K562 (cell line): Measurements from ENCODE around the gene ALG1. TPM values are rescaled to one million over a fixed set of nuclear protein-coding genes. Genes with fewer than 3 reads are reported as not detected.

Source experiments
- CBFA2T3 ChIP-seq: fragments of 450-650 bp; IDR thresholded peaks from 2 replicates; pipeline ENCODE4 v1.6.1; 2017
- CEBPZ ChIP-seq: fragments of 150-350 bp; IDR thresholded peaks from 2 replicates; pipeline ENCODE4 v1.6.1; 2014; ENCODE audit warnings: low read depth, mild to moderate bottlenecking, low read length, borderline replicate concordance
- EZH2 ChIP-seq: IDR thresholded peaks from 2 replicates; pipeline ENCODE4 v1.6.1; 2012; ENCODE audit warnings: low read depth, mild to moderate bottlenecking, inconsistent platforms, low read length, borderline replicate concordance
- GATAD2A ChIP-seq: fragments of 450-650 bp; IDR thresholded peaks from 2 replicates; pipeline ENCODE4 v1.6.1; 2017
- HNRNPUL1 ChIP-seq: fragments of 200-400 bp; formaldehyde crosslinking; IDR thresholded peaks from 2 replicates; pipeline ENCODE4 v1.6.1; 2017; ENCODE audit warnings: low read length
- KAT8 ChIP-seq: fragments of 450-650 bp; IDR thresholded peaks from 2 replicates; pipeline ENCODE4 v1.6.1; 2016; ENCODE audit warnings: low read depth, mild to moderate bottlenecking
- KLF16 ChIP-seq: IDR thresholded peaks from 2 replicates; pipeline ENCODE4 v1.6.1; 2016; ENCODE audit warnings: antibody characterized with exemption
- PML ChIP-seq: IDR thresholded peaks from 2 replicates; pipeline ENCODE4 v1.6.1; 2012; ENCODE audit warnings: low read length, inconsistent platforms
- RBM34 ChIP-seq: fragments of 200-400 bp; formaldehyde crosslinking; IDR thresholded peaks from 2 replicates; pipeline ENCODE4 v1.6.1; 2018; ENCODE audit warnings: low read length, borderline replicate concordance; ENCODE audit not compliant: insufficient read depth
- SREBF2 ChIP-seq: sonication (generic); formaldehyde crosslinking; IDR thresholded peaks from 2 replicates; pipeline ENCODE4 v1.4.0; 2020; ENCODE audit warnings: mild to moderate bottlenecking, missing genetic modification reagents
- TBP ChIP-seq: optimal IDR thresholded peaks from 2 replicates; pipeline ENCODE3; 2011; ENCODE audit warnings: low read depth, low read length, improper control_type of control experiment
- USF1 ChIP-seq: sonication (generic); formaldehyde crosslinking; IDR thresholded peaks from 2 replicates; pipeline ENCODE4 v1.9.0; 2022; ENCODE audit warnings: mild to moderate bottlenecking, missing genetic modification reagents
- ZNF134 ChIP-seq: fragments of 250-450 bp; sonication (Bioruptor Pico); conservative IDR thresholded peaks from 2 replicates; pipeline ENCODE4 v1.4.0; 2020
- polyA plus RNA-seq, 8 experiments: library from polyadenylated mRNA; depleted of rRNA in 4 of 8; stranded (reverse) in 5 of 8; unstranded in 3 of 8; fragments of >200 nt; fragmentation: Nextera tagmentation in 2 of 8; fragmentation: Illumina TruSeq in 1 of 8; extraction: Ambion mirVana in 2 of 8; extraction: Trizol in 1 of 8; gene quantifications; 2 replicates each; pipeline versions ENCODE4 v1.2.1 to v1.2.3, GENCODE V29; 2011 to 2014; ENCODE audit warnings: inconsistent platforms in 1 of 8, missing spikeins in 1 of 8
- total RNA-seq, 7 experiments: library from RNA; depleted of rRNA in 6 of 7; stranded (reverse); fragments of >200 nt in 6 of 7; fragmentation: Illumina TruSeq in 2 of 7; extraction: Trizol in 2 of 7; gene quantifications; 2 replicates each; pipeline versions ENCODE4 v1.2.1 to v1.2.3, GENCODE V29; 2011 to 2021; ENCODE audit warnings: low replicate concordance in 1 of 7
- TF ChIP-seq, protein P1 (sequence below): fragments of 450-650 bp; IDR thresholded peaks from 2 replicates; pipeline ENCODE4 v1.6.1; 2017; ENCODE audit warnings: antibody characterized with exemption, mild to moderate bottlenecking
- TF ChIP-seq, protein P2 (sequence below): sonication (generic); formaldehyde crosslinking; IDR thresholded peaks from 2 replicates; pipeline ENCODE4 v1.8.1; 2022; ENCODE audit warnings: missing genetic modification reagents
- TF ChIP-seq, protein P3 (sequence below): fragments of 250-450 bp; sonication (Bioruptor Pico); IDR thresholded peaks from 2 replicates; pipeline ENCODE4 v1.4.0; 2020; ENCODE audit warnings: mild to moderate bottlenecking

ALG1 gene
- total and polyA plus RNA-seq, 9 of the 15 experiments (the other 6 are each of a cell fraction or from before 2014, with no cell fraction given) = 1.1 to 26.4 (median 18.3) TPM

DNA sequence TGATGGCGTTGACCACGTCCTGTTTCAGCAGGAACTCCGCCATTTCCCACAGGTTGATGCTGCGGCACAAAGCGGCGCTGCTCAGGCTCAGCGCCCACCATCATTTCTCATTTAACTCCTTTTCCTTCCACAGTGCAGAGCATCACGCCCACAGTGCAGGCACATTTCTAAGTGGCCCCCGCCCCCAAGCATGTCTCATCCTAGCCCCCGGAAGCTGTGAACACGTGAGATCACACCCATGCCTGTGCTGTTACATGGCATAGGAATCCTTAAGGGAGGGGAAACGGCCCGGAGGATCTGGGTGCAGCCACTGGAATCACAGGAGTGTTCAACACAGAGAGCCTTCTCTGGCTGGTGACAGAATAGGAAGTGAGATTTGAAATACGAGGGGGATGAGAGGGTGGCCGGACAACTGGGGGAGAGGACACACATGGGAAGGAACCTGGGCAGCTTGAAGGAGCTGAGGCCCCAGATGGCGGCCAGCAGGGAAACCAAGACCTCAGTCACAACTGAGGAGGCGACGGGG lies 42.6 kb upstream of the ALG1 start (continued):
- TF ChIP-seq, protein P1, sequence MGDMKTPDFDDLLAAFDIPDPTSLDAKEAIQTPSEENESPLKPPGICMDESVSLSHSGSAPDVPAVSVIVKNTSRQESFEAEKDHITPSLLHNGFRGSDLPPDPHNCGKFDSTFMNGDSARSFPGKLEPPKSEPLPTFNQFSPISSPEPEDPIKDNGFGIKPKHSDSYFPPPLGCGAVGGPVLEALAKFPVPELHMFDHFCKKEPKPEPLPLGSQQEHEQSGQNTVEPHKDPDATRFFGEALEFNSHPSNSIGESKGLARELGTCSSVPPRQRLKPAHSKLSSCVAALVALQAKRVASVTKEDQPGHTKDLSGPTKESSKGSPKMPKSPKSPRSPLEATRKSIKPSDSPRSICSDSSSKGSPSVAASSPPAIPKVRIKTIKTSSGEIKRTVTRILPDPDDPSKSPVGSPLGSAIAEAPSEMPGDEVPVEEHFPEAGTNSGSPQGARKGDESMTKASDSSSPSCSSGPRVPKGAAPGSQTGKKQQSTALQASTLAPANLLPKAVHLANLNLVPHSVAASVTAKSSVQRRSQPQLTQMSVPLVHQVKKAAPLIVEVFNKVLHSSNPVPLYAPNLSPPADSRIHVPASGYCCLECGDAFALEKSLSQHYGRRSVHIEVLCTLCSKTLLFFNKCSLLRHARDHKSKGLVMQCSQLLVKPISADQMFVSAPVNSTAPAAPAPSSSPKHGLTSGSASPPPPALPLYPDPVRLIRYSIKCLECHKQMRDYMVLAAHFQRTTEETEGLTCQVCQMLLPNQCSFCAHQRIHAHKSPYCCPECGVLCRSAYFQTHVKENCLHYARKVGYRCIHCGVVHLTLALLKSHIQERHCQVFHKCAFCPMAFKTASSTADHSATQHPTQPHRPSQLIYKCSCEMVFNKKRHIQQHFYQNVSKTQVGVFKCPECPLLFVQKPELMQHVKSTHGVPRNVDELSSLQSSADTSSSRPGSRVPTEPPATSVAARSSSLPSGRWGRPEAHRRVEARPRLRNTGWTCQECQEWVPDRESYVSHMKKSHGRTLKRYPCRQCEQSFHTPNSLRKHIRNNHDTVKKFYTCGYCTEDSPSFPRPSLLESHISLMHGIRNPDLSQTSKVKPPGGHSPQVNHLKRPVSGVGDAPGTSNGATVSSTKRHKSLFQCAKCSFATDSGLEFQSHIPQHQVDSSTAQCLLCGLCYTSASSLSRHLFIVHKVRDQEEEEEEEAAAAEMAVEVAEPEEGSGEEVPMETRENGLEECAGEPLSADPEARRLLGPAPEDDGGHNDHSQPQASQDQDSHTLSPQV = no peak
- TF ChIP-seq HNRNPUL1 = no peak
- TF ChIP-seq USF1 (CRISPR knock-in tag) = no peak
- no peak for TF ChIP-seq SREBF2 (CRISPR knock-in tag)
- TF ChIP-seq ZNF134 (CRISPR knock-in tag) = no peak
- no peak for TF ChIP-seq CEBPZ
- TF ChIP-seq PML = no peak
- no peak for TF ChIP-seq KAT8
- TF ChIP-seq TBP = no peak
- no peak for TF ChIP-seq EZH2
- TF ChIP-seq CBFA2T3 = no peak
- TF ChIP-seq KLF16 = no peak
- TF ChIP-seq, protein P2, sequence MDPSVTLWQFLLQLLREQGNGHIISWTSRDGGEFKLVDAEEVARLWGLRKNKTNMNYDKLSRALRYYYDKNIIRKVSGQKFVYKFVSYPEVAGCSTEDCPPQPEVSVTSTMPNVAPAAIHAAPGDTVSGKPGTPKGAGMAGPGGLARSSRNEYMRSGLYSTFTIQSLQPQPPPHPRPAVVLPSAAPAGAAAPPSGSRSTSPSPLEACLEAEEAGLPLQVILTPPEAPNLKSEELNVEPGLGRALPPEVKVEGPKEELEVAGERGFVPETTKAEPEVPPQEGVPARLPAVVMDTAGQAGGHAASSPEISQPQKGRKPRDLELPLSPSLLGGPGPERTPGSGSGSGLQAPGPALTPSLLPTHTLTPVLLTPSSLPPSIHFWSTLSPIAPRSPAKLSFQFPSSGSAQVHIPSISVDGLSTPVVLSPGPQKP (CRISPR knock-in tag) = no peak
- TF ChIP-seq, protein P3, sequence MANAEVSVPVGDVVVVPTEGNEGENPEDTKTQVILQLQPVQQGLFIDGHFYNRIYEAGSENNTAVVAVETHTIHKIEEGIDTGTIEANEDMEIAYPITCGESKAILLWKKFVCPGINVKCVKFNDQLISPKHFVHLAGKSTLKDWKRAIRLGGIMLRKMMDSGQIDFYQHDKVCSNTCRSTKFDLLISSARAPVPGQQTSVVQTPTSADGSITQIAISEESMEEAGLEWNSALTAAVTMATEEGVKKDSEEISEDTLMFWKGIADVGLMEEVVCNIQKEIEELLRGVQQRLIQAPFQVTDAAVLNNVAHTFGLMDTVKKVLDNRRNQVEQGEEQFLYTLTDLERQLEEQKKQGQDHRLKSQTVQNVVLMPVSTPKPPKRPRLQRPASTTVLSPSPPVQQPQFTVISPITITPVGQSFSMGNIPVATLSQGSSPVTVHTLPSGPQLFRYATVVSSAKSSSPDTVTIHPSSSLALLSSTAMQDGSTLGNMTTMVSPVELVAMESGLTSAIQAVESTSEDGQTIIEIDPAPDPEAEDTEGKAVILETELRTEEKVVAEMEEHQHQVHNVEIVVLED (CRISPR knock-in tag) = no peak
- TF ChIP-seq GATAD2A = no peak
- no peak for TF ChIP-seq RBM34
